RWPE1 (cell line): ENCODE measurements around the gene HPSE2.

Experiments used
- CTCF ChIA-PET: fragments of 350-600 bp; sonication (Branson Sonifier 250); formaldehyde crosslinking; extraction: SDS; loops from one replicate; lab custom pipeline; 2021; lab: Yijun Ruan, JAX
- POLR2A ChIA-PET: fragments of 400-600 bp; formaldehyde crosslinking; extraction: SDS; loops from one replicate; lab custom pipeline; 2020; ENCODE audit warnings: antibody characterized with exemption; ENCODE audit not compliant: low non-redundant PET; lab: Yijun Ruan, JAX
- DNase-seq: peaks from one replicate; pipeline ENCODE4 v3.0.0; 2012; ENCODE audit warnings: low spot score
- H3K27ac ChIP-seq: fragments of 450-650 bp; 2 replicates; pipeline ENCODE4 v1.5.1; 2017
- TF ChIP-seq, protein P1 (sequence below): fragments of 450-650 bp; conservative IDR thresholded peaks from 2 replicates; pipeline ENCODE4 v1.5.1; 2017; ENCODE audit warnings: low read depth, mild to moderate bottlenecking

Gene HPSE2

DNA sequence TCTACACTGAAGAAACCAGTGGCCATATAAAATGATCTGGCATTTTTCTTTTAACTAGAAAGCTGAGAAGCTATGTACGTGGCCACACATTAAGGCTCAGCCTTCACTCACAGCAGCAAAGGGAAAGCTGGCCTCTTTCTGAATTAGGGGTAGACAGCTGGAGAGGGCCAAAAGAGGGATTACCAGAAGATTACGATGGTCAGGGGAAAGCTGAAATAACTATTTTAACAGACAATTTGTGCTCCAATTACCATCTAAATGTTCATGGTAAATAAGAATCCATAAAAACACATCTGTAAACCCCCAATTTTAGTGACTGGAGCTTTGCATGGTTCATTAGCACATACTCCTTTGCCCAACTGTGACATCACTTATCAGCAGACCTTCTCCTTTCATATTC lies 314.3 kb downstream of the HPSE2 start:
- DNase-seq: no peak
- TF ChIP-seq, protein P1, sequence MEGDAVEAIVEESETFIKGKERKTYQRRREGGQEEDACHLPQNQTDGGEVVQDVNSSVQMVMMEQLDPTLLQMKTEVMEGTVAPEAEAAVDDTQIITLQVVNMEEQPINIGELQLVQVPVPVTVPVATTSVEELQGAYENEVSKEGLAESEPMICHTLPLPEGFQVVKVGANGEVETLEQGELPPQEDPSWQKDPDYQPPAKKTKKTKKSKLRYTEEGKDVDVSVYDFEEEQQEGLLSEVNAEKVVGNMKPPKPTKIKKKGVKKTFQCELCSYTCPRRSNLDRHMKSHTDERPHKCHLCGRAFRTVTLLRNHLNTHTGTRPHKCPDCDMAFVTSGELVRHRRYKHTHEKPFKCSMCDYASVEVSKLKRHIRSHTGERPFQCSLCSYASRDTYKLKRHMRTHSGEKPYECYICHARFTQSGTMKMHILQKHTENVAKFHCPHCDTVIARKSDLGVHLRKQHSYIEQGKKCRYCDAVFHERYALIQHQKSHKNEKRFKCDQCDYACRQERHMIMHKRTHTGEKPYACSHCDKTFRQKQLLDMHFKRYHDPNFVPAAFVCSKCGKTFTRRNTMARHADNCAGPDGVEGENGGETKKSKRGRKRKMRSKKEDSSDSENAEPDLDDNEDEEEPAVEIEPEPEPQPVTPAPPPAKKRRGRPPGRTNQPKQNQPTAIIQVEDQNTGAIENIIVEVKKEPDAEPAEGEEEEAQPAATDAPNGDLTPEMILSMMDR: no peak
- ChIA-PET POLR2A (no interaction called here), CTCF (interaction anchor here (0.6 kb wide), 2 partner anchors 79 to 275 kb away, joined by 5 to 7 read pairs; no protein-coding TSS in a partner anchor)
- no peak overlapping the region for H3K27ac ChIP-seq

DNA sequence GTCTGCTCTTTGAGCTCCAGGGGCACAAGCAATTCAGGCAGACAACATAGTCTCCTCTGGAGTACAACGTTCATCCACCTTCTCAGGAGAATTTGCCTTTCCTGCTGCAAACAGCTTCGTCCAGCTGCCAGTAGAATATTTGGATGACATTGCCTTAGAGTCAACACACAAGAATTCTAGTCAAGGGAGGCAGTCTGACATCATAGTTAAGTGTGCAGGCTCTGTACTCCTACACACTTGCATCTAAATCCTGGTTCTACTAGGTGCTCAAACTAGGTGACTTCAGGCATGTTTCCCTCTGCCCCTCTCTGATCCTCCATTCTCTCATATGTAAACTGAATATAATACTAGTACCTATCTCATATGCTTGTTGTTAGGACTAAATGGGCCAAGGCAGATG lies 314.8 kb downstream of the HPSE2 start:
- H3K27ac ChIP-seq: no peak overlapping the region
- ChIA-PET CTCF (interaction anchor here (0.6 kb wide), 1 partner anchor 275 kb away, joined by 7 read pairs; no protein-coding TSS in a partner anchor), POLR2A (no interaction called here)
- TF ChIP-seq, protein P1: no peak
- DNase-seq: no peak

DNA sequence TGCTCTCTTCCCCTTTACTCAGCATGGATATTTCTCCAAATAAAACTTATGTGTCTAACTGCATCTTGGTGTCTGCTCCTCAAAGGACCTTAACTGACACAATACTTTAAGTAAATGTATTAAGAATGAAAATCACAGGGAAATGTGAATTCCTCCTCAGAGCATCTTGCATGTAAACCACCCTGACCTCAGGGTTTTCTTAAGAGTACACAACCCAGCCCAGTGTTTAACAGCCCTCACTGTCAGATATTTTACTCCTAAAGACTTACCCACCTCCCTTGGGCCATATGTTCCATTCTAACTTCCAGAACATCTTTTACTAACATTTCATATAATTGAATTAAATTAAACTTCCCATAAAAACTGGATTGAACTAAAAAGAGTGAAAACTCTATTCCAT lies 315.3 kb downstream of the HPSE2 start:
- no peak overlapping the region for H3K27ac ChIP-seq
- DNase-seq: no peak
- TF ChIP-seq, protein P1: no peak
- POLR2A ChIA-PET: no interaction called here
- CTCF ChIA-PET: no interaction called here

DNA sequence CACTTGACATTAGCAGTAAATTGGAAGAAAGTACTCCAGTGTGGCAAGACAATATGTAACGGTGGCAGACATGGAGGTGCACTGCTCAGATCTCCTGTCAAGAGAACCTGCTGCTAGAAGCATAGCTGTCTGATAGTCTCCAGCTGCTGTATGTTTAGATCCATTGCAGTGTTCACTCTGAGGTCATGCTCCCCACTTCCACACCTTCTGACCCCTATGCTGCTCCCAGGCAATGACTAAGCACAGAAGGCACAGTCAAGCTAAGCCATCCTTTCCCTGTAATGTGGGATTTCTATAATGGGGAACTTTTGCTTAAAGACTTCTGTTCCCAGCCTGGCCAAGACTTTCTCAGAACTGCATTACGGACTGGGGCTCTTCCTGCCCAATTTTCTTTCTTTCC lies 315.8 kb downstream of the HPSE2 start:
- H3K27ac ChIP-seq: no peak overlapping the region
- ChIA-PET POLR2A (no interaction called here), CTCF (no interaction called here)
- TF ChIP-seq, protein P1: no peak
- DNase-seq: no peak

DNA sequence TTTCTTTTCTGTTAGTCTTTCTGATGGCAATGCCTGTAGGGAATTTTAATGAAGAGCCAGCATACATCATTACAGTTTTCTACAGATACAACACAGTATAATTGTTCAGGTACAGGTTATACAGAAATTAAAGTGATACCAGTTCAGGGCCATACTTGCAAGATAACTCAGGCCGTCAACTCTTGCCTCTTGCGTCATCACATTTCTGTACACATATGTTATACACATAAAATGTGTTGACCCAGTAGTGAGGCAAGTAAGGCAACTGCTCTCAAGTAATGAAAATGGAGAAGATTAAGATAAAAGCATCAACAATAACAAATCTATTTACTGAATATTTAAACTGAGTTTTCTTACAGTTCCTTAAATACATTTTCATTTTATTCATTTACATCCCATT lies 317.8 kb downstream of the HPSE2 start:
- H3K27ac ChIP-seq: no peak overlapping the region
- TF ChIP-seq, protein P1: no peak
- DNase-seq: no peak
- POLR2A ChIA-PET: no interaction called here
- CTCF ChIA-PET: no interaction called here

DNA sequence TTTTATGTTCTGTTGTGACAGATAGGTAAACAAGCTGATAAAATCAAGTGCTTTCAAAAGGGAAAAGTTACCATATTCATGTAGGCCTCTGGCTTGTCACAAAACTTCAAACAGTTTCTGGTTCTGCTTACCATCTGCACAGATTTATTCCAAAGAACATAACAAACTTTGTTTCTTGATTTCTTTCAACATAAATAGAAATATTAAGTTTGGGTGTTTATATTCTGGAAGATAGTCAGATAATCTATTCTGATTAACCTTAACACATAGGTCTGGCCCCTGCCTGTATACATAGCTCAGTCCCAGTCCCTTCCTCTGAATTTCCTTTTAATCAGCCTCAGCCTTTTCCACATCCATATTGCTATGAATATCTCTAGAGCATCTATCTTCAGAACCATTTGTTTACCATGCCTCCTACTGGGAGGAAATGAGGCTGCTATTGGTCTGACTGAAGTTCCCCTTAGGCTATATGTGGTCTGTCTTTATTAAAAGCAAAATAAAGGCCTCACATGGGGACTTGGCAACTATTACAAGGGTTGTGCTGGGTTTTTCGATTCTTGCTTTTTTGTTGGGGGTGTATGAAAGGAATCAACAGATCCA lies 319.0 kb downstream of the HPSE2 start:
- CTCF ChIA-PET: interaction anchor here (0.7 kb wide), 1 partner anchor 844 kb away, joined by 3 read pairs; no protein-coding TSS in a partner anchor
- DNase-seq: no peak
- POLR2A ChIA-PET: no interaction called here
- TF ChIP-seq, protein P1: no peak
- no peak overlapping the region for H3K27ac ChIP-seq
